ENCODE results near the gene LOXL1. TPM values are rescaled to one million over a fixed set of nuclear protein-coding genes. Genes with fewer than 3 reads are reported as not detected.

Gene LOXL1
- total RNA-seq, 1 donor: 176 TPM

DNA sequence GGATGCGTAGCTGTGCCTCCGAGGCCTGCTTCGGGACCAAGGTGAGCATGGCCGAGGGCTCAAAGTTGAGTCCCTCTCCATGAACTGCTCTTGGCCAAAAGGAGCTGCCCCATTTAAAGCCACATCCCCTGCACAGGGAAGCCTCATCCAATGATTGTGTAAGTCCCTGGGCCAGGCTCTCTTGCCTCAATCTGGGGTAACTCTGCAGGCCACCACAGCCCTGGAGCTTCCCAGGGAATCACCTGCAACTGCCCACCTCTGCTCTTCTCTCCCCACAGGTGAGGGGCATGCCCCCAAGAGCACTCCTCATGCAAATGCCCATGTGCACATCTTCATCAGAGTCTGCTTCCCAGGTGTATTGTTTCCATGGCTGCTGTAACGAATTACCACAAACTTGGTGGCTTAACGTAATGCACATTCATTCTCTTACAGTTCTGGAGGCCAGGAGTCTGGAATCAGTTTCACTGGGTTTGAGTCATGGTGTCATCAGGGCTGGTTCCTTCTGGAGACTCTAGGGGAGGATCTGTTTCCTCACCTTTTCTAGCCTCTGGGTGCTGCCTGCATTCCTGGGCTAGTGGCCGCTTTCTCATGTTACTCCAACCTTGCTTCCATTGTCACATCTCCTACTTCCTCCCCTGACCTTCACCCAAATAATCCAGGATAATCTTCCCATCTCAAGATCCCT lies 25.0 kb upstream of the LOXL1 start:
- DNase-seq (ENCODE audit: low read depth): no peak
- TF ChIP-seq, protein P1, sequence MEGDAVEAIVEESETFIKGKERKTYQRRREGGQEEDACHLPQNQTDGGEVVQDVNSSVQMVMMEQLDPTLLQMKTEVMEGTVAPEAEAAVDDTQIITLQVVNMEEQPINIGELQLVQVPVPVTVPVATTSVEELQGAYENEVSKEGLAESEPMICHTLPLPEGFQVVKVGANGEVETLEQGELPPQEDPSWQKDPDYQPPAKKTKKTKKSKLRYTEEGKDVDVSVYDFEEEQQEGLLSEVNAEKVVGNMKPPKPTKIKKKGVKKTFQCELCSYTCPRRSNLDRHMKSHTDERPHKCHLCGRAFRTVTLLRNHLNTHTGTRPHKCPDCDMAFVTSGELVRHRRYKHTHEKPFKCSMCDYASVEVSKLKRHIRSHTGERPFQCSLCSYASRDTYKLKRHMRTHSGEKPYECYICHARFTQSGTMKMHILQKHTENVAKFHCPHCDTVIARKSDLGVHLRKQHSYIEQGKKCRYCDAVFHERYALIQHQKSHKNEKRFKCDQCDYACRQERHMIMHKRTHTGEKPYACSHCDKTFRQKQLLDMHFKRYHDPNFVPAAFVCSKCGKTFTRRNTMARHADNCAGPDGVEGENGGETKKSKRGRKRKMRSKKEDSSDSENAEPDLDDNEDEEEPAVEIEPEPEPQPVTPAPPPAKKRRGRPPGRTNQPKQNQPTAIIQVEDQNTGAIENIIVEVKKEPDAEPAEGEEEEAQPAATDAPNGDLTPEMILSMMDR (IDR thresholded peaks at IDR 0.05; ENCODE audit: insufficient read depth, low read length): no peak
- no peak overlapping the region for H3K4me3 ChIP-seq (ENCODE audit: low read depth, low read length)

DNA sequence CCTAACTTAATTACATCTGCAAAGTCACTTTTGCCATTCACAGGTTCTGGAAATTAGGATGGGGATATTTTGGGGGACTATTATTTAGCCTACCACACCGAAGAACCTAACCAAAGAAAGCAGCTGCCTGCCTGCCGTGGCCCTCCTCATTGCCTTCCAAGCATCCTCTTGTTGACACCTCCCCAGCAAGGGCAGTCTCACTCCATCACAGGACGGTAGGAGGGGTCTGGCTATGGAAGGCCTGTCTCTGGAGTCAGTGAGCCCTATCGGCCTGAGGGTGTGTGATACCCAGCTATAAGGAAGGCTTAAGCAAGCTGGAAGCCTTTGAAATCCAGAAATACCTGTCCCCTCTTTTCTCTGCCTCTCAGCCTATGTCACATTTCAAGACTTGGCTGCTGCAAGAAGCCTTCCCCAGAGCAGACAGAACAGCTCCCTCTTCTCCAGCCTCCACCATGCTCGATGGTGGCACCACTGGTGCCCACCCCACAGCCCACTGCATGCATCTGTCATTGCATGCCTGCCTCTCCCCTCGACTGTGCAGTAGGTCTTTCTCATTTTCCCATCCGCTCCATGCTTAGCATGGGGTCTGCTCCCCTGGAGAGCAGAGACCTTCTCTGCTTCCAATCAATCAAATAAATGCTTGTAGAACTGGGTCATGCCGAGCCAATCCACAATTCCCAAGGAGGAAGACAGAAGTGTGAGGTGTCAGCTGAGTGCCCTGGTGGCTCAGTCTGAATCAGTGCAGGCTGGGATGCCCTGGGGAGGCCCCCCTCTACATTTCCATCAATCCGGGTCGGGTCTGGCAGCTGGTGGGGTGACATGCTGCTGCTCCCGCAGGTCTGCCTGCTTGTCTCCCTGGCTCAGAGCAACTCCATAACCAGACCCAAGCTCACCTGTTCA lies 23.9 kb upstream of the LOXL1 start:
- TF ChIP-seq, protein P1 (IDR thresholded peaks at IDR 0.05; ENCODE audit: insufficient read depth, low read length): no peak
- no peak overlapping the region for H3K4me3 ChIP-seq (ENCODE audit: low read depth, low read length)

DNA sequence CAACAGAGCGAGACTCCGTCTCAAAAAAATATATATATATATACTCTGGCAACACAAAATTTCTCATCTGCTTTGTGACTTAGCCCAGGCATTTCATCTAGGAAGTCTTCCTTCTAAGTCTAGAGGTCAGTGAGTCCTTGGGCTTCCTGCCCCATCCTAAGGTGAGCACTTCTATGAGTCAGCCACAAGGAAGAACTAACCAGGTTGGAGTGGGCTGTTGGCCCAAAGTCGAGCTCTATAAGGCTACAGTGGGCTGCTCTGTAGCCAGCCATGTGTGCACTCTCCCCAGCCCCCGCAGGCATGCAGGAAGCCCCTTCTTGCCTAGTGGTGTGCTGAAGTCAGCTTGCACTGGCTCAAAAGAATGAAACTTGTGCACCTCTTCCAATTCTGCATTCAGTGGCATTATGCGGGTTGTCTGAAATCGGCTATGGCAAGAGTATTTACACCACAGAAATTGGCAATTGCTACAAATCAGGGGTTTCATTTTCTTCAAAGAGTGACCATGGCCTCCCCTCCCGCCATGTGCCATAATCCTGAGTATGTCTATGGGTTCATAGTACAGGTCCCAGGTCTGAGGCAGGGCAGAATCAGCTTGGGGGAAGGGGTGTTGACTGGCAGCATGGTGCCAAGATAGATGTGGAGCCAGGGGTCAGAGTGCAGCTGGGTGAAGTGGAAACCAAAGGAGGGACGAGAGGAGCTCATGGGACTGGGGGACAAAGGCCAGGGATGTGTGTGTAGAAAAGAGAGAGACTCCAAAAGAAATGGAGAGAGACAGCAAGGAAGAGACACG lies 22.0 kb upstream of the LOXL1 start:
- TF ChIP-seq, protein P1 (IDR thresholded peaks at IDR 0.05; ENCODE audit: insufficient read depth, low read length): no peak
- DNase-seq (ENCODE audit: low read depth): no peak
- no peak overlapping the region for H3K4me3 ChIP-seq (ENCODE audit: low read depth, low read length)

More for the DNA sequence above, 23.9 kb upstream of the LOXL1 start:
- no peak for DNase-seq (ENCODE audit: low read depth)

DNA sequence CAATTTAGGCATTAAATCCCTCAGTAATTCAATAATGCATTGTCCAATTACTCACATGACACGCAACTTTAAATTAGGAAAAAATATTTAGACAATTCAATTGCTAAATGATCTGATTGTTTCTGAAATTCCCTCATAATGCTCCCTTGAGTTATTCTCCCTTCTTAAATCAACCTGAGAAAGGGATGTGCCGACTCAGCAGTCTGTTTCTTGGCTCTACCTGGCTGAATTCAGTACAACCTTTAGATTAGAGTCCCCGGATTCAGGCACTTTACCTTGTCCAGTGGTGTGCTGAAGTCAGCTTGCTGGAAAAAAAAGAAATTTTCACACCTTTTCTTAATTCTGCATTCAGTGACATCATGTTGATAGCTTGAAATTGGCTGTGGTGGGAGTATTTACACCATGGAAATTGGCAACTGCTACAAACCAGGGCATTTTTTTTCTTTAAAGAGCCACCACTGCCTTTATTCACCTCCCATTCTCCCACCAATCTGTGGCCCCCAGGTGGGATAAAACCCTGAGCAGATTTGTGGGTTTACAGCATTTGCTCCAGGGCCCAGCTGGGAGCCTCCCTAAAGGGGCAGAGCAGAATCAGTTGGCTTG lies 20.9 kb upstream of the LOXL1 start:
- DNase-seq (ENCODE audit: low read depth): no peak
- H3K4me3 ChIP-seq (ENCODE audit: low read depth, low read length): no peak overlapping the region
- TF ChIP-seq, protein P1 (IDR thresholded peaks at IDR 0.05; ENCODE audit: insufficient read depth, low read length): no peak

DNA sequence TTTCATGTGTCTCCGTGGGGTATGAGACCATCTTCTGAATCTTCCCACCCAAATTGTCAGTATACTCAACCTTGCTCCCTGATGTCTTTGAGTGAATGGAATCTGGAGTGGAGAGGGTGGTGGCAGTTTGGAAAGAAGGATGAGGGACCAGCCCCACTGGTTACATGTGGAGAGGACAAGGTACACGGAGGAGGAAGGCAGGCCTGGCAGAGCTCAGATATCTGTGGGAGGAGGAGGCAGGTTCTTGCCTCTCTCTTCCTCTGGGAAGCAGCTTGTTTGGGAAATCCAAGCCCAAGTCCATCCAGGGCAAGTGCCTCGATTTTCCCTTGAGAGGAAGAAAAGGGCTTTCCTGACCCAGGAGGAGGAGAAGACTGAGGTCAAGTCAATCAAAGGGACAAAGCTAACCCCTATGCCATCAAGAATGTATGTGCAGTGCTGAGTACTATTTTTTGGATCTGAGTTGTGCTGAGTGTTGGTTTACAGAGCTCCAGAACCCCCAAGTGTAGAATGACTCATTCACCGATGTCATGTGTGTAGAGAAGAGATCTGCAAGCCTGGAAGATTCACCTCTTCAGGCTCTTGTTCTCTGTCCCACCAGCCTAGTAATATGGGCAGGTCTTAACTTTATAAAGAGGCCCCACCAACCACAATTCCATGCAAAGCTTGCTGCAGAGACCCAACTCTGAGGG lies 19.8 kb upstream of the LOXL1 start:
- DNase-seq (ENCODE audit: low read depth): peak; percentile 22

More for the DNA sequence above, 19.8 kb upstream of the LOXL1 start:
- H3K4me3 ChIP-seq (ENCODE audit: low read depth, low read length): no peak overlapping the region
- TF ChIP-seq, protein P1 (IDR thresholded peaks at IDR 0.05; ENCODE audit: insufficient read depth, low read length): no peak
